Uterus (tissue), 2 donors: ENCODE data around the gene STARD8.

ENCODE experiments used
- CTCF ChIP-seq, 4 experiments: fragments of 200-600 bp in 2 of 4; fragments of 450-650 bp in 2 of 4; sonication (generic) in 2 of 4; IDR thresholded peaks; one replicate each; pipeline ENCODE4 v1.5.1; 2016 to 2019; ENCODE audit warnings: antibody characterized with exemption in 4 of 4, mild to moderate bottlenecking in 2 of 4, moderate library complexity in 1 of 4
- POLR2A ChIP-seq, 2 donors: fragments of 450-650 bp; IDR thresholded peaks; one replicate each; pipeline ENCODE4 v1.6.1; 2016; ENCODE audit warnings: antibody characterized with exemption in 2 of 2, mild to moderate bottlenecking in 1 of 2, moderate library complexity in 1 of 2

GRCh38 chrX:68691921-68692320, 44.5 kb downstream of the STARD8 start:
- no peak for TF ChIP-seq POLR2A (IDR thresholded peaks at IDR 0.05)
- TF ChIP-seq CTCF (IDR thresholded peaks at IDR 0.05) = no peak
